DMS153 (cell line): ENCODE measurements around the gene PLPP7.
"Not testable (repeated sequence)": the region's sequence is repeated elsewhere in the genome, so short reads cannot be mapped to it uniquely, and the experiment has no call there.

Experiments used
- DNase-seq: peaks from one replicate; lab custom pipeline; 2025; lab: John Stamatoyannopoulos, UW

The PLPP7 gene

DNA sequence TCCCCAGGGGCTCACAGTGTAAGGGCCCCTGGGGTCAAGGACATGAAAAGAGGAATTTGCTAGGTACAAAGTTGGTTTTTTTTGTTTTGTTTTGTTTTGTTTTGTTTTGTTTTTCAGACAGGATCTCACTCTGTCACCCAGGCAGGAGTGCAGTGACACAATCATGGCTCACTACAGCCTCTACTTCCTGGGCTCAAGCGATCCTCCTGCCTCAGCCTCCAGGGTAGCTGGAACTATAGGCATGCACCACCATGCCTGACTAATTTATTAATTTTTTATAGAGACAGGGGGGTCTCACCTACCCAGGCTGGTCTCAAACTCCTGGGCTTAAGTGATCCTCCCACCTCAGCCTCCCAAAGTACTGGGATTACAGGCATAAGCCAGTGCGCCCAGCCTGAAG lies 42.5 kb downstream of the PLPP7 start:
- not testable (repeated sequence) for DNase-seq

DNA sequence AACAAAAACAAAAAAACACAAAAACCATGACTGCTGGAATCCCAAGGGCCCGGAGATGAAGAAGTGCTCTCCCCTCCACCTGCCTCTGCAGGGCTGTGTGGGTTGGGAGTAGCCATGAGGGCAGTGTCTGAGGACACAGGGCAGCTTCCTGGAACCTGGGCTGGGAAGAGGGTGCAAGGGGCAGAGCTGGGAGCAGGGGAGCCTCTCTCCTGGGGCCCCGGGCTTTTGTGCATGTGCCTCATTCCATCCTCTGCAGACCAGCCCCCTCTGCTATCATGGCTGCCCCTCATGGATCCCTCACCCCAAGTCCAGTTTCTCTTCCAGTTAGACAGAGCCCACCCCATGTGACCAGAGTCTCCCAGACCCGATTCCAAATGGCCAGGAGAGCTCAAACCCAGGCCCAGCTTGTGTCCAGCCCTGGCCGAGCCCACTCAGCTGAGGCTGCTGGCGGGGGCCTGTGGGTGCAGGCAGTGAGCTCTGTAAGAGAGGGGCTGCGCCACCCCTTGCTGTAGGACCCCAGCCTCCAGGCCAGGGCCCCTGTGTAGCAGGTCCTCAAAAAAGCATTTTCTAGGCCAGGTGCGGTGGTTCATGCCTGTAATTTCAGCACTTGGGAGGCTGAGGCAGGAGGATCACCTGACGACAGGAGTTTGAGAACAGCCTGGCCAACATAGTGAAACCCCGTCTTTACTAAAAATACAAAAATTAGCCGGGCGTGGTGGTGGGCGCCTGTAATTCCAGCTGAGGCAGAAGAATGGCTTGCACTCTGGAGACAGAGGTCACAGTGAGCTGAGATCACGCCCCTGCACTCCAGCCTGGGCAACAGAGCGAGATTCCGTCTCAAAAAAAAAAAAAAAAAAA lies 44.5 kb downstream of the PLPP7 start:
- no peak for DNase-seq

DNA sequence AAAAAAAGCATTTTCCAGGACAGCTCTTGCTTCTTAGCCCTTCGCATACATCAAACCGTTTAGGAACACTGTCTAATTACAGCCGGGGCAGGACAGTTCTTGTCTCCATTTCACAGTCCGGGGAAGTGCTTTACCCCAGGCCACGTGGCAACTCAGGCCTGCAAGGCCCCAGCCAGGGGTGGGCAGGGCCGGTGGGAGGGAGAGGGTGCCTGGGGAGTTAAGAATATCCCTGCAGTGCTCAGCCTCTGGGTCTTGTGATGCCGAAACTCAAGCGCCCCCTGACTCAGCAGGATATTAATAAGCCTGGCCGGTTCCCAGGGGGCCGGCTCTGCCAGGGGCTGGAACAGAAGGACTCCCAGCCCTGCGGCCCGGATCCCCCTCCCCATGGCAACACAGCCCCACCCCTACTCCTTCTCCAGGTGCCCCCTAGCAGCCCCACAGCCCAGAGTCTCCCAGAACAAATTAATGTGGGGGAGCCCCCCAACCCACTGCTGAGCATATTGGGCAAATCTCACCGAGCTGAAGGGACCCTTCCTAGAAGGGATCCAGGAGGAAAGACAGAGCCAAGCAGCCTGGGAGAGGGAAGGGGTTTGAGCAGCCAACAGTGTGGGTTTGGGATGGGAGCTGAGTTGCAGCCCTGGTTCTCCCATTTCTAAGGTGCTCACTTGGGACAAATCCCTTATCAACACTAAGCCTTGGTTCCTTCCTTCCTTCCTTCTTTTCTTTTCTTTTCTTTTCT lies 45.3 kb downstream of the PLPP7 start:
- DNase-seq: no peak

DNA sequence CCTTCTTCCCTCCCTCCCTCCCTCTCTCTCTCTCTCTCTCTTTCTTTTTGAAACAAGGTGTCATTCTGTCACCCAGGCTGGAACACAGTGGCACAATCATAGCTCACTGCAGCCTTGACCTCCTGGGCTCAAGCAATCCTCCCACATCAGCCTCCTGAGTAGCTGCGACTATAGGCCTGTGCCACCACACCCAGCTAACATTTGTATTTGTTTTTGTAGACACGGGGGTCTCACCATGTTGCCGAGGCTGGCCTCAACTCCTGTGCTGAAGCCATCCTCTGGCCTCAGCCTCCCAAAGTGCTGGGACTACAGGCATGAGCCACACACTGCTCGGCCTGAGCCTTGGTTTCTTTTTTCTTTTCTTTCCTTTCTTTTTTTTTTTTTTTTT lies 45.8 kb downstream of the PLPP7 start:
- DNase-seq: no peak

DNA sequence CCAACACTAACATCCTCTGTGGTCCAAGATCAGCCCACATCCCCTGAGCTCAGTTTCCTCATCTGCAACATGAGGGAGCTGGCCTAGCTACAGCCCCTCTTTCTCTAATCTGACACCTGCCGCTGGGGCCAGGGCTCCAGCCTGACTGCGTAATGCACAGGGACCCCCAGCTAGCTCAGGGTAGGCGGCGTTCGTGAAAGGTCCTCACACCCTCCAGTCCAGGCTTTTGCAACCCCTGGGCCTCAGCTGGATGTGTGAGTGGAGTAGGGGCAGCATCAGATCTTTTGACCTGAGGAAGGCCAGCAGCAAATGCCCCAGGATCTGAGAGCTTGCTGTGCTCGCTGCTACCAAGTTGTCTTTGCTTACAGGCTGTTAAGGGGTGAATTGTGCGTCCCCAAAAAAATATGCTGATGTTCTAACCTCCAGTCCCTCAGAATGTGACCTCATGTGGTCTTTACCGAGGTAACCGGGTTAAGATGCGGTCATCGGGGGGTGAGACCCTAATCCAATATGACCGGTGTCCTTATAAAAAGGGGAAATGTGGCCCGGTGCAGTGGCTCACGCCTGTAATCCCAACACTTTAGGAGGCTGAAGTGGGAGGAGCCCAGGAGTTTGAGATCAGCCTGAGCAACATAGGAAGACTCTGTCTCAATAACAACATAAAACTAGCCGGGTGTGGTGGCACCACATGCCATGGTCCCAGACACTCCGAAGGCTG lies 47.8 kb downstream of the PLPP7 start:
- DNase-seq: no peak

DNA sequence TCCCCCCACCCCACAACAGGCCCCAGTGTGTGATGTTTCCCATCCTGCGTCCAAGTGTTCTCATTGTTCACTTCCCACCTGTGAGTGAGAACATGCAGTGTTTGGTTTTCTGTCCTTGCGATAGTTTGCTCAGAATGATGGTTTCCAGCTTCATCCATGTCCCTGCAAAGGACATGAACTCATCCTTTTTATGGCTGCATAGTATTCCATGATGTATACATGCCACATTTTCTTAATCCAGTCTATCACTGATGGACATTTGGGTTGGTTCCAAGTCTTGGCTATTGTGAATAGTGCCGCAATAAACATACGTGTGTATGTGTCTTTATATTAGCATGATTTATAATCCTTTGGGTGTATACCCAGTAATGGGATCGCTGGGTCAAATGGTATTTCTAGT lies 49.7 kb downstream of the PLPP7 start:
- DNase-seq: not testable (repeated sequence)

DNA sequence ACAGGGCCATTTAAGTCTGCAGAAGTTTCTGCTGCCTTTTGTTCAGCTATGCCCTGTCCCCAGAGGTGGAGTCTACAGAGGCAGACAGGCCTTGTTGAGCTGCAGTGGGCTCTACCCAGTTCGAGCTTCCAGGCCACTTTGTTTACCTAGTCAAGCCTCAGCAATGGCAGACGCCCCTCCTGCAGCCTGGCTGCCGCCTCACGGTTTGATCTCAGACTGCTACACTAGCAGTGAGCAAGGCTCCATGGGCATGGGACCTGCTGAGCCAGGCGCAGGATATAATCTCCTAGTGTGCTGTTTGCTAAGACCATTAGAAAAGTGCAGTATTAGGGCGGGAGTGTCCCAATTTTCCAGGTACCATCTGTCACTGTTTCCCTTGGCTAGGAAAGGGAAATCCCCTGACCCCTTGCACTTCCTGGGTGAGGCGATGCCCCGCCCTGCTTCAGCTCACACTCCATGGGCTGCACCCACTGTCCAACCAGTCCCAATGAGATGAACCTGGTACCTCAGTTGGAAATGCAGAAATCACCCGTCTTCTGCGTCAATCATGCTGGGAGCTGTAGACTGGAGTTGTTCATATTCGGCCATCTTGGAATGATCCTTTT lies 55.5 kb downstream of the PLPP7 start:
- not testable (repeated sequence) for DNase-seq

DNA sequence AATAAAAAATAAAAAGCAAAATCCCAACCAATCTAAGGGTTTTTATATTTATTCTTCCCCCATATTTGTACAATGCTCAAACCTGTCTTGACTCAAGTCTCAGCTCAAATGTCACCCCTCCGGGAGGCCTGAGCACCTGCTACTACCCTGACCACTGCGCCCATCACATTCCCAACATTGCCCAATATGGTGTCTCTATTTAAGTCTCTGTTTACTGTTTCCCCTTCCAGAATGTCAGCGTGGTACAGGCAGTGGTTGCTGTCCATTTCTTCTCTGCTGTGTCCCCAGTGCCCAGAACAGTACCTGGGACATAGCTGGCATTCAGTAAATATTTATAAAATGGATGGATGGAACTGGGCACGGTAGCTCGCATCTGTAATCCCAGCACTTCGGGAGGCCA lies 57.0 kb downstream of the PLPP7 start:
- DNase-seq: no peak

DNA sequence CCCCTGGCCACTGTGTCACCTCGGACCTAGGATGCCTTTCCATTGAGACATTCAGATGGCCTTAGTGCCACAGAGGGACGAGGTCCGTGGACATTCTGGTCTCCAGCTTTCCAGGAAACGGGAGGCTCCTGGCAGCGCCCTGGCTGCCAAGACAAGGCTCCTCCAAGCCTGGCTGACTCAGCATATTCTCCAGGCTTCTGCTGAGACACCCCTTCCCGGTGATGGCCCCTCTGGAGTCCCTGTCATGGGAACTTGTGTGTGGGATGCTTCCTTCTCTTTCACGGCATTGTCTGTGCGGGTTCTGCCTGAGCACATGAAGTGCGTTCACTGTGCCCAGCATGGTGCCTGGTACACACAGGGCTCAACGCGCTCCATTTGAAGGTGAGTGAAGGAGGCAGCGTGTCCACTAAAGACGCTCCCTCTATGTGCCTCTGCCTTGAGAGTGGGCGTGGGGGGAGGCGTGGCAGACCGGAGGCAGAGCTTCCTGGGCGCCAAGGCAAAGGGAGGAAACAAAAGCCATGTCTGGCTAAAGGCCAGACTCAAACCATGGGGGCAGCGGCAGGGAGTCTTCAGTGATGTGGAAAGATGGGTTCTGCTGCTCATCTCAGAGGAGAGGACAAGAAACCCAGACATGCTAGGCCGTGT lies 58.0 kb downstream of the PLPP7 start:
- no peak for DNase-seq

DNA sequence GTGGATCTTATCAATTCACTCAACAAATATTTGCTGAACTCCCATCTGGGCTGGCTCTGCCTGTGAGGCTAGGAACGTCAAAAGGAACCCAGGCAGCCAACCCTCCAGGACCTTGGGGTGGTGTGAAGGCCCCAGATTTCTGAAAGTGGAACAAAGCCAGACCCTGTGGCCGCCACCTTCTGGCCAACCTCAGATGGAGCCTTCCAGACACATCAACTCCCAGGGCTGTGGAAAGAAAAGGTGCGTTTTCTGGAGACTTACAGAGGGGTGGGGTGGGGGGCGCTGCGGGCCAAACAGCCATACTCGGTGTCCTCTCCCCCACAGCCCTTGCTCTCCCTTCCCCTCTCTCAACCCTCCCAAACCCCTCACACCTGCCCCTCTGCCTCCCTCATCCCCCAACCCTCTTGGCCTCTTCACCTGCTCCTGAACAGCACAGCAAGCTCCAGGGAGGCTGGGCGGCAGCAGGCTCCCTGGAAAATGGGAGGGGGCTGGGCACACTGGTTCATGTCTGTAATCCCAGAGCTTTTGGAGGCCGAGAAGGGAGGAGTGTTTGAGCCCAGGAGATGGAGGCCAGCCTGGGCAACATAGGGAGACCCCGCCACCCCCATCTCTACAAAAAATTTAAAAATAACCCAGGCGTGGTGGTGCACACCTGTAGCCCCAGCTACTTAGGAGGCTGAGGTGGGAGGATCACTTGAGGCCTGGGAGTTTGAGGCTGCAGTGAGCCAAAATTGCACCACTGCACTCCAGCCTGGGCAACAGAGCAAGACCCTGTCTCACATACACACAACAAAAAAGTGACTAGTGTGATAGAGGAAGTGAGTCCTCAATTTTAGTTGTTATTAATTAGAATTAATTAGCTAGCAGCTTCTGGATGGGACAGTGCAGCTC lies 59.4 kb downstream of the PLPP7 start:
- DNase-seq: no peak

DNA sequence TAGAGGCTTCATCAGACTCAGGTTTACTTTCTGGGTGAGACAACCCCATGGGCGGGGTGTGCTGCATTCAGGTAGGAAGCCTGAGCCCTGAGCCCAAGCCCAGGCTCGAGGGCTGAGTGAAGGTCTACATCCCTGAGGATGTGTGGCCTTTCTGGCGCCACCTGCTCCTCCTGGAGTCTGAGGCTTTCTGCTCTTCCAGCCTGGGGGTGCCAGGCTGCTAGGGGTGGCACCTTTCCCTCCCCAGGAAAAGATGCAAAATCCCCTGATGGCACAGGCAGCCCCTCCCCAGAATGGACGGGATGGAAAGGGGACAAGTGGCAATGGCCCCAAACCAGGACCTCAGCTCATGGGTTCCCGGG lies 60.0 kb downstream of the PLPP7 start:
- no peak for DNase-seq

DNA sequence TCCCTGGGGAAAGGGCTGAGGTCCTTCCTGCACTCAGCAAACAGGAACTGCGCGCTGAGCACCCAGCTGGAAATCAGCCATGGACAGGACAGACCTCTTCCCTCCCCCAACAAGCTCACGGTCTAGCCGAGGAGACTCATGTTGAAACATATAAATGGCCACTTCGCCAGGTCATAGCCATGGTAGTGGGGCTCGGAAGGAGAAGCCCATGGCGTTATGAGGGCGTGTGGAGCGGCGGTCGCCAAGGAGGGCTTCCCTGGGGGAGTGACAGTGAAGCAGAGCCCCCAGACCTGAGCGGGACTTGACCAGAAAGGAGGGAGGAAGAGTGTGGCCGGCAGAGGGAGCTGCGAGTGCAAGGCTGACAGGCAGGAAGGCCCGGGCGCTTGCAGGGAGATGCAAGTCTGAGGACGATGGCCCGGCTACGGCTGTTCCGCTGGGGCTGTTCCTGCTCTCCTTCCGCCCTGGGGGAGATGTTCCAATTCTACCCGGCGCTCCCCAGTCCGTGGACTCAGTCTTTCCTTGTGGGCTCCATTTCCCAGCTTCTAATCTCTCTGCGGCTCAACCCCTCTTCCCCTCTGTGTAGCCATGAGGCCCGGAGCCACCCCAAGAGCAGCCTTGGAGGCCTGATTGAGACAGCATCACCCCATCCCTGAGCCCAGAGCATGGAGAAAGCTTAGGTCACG lies 60.5 kb downstream of the PLPP7 start:
- DNase-seq: peak; percentile 69

DNA sequence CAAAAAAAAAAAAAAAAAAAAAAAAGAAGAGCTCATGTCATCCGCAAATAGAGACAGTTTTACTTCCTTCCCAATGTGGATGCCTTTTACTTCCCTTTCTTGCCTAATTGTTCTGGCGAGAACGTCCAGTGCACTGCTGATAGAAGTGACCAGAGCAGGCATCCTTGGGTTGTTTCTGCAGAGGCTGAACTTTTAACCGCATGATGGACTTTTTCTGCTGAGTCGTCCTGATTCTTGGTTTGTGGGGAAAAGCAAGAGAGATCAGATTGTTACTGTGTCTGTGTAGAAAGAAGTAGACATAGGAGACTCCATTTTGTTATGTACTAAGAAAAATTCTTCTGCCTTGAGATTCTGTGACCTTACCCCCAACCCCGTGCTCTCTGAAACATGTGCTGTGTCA lies 67.0 kb downstream of the PLPP7 start:
- DNase-seq: not testable (repeated sequence)

DNA sequence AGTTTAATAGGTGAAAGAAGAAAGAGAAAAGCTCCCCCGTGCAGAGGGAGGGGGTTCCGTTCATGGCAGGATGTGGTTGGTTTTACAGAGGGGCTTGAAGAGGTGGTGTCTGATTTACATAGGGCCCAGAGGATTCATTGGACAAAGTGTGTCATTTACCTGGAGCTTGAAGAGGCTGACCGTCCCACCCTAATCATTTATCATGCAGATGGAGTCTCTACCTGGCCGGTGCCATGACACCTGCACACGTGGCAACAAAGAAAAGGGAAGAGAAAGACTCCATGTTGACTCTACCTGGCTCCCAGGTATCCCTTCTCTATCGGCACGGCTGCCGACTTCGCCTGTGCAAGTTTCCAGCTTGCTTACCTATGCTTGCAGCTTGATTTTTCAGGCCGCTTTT lies 69.0 kb downstream of the PLPP7 start:
- no peak for DNase-seq
